Neural cell (in vitro differentiated cells): ENCODE data around the gene URB1.

ENCODE experiments used
- CTCF ChIP-seq: fragments of 450-650 bp; IDR thresholded peaks from 2 replicates; pipeline ENCODE4 v1.5.1; 2014; ENCODE audit warnings: antibody characterized with exemption, mild to moderate bottlenecking, moderate library complexity; ENCODE audit not compliant: poor library complexity, severe bottlenecking
- EP300 ChIP-seq: fragments of 450-650 bp; conservative IDR thresholded peaks from 2 replicates; pipeline ENCODE4 v1.6.1; 2014; ENCODE audit warnings: antibody characterized with exemption, mild to moderate bottlenecking, moderate library complexity; ENCODE audit not compliant: poor library complexity, severe bottlenecking
- EZH2 ChIP-seq: fragments of 200-600, 300-800 bp; shearing (Covaris generic), sonication (generic); IDR thresholded peaks from 2 replicates; pipeline ENCODE4 v1.6.1; 2014; ENCODE audit warnings: antibody characterized with exemption, low read length, borderline replicate concordance, mild to moderate bottlenecking; ENCODE audit not compliant: insufficient read depth, poor library complexity, severe bottlenecking
- POLR2AphosphoS5 ChIP-seq: IDR thresholded peaks from 2 replicates; pipeline ENCODE4 v1.6.1; 2012
- RAD21 ChIP-seq: fragments of 450-650 bp; conservative IDR thresholded peaks from 2 replicates; pipeline ENCODE4 v1.6.1; 2014; ENCODE audit warnings: antibody characterized with exemption, mild to moderate bottlenecking, moderate library complexity
- REST ChIP-seq: IDR thresholded peaks from 2 replicates; pipeline ENCODE4 v1.6.1; 2012; ENCODE audit warnings: borderline replicate concordance
- TAF1 ChIP-seq: IDR thresholded peaks from 2 replicates; pipeline ENCODE4 v1.6.1; 2012; ENCODE audit warnings: low read depth

GRCh38 chr21:32298148-32298559 is 94.7 kb downstream of the URB1 start:
- TF ChIP-seq CTCF (no peak), EP300 (no peak), POLR2AphosphoS5 (no peak), EZH2 (no peak), REST (no peak), RAD21 (no peak), TAF1 (no peak)
